ENCODE results near the gene DCAF5.
"Not testable (repeated sequence)": the region's sequence is repeated elsewhere in the genome, so short reads cannot be mapped to it uniquely, and the experiment has no call there.

DCAF5 gene

DNA sequence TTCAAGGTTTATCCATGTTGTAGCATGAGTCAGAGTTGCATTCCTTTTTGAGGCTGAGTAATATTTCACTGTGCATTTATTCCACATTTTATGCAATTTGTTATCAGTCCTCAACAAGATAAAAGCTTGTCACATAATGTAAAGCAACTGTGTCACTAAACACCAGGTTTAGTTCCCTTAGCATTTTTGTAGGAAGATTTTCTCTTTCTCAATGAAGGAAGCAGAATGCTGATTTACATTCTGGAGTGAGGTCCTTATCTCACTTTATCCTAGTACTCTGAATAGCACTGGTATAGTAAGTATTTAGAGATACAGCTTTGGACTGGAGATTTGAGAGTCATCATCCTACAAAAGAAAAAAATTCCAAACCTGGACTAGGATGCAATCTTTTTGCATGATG, 28.6 kb upstream of the DCAF5 start:
- H3K4me3 ChIP-seq (ENCODE audit: low read depth, low read length), result no peak overlapping the region
- TF ChIP-seq, protein P1, sequence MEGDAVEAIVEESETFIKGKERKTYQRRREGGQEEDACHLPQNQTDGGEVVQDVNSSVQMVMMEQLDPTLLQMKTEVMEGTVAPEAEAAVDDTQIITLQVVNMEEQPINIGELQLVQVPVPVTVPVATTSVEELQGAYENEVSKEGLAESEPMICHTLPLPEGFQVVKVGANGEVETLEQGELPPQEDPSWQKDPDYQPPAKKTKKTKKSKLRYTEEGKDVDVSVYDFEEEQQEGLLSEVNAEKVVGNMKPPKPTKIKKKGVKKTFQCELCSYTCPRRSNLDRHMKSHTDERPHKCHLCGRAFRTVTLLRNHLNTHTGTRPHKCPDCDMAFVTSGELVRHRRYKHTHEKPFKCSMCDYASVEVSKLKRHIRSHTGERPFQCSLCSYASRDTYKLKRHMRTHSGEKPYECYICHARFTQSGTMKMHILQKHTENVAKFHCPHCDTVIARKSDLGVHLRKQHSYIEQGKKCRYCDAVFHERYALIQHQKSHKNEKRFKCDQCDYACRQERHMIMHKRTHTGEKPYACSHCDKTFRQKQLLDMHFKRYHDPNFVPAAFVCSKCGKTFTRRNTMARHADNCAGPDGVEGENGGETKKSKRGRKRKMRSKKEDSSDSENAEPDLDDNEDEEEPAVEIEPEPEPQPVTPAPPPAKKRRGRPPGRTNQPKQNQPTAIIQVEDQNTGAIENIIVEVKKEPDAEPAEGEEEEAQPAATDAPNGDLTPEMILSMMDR (IDR thresholded peaks at IDR 0.05; ENCODE audit: control insufficient read depth, extremely low read depth, insufficient read depth), result no peak
- no peak for DNase-seq (ENCODE audit: low read depth)

DNA sequence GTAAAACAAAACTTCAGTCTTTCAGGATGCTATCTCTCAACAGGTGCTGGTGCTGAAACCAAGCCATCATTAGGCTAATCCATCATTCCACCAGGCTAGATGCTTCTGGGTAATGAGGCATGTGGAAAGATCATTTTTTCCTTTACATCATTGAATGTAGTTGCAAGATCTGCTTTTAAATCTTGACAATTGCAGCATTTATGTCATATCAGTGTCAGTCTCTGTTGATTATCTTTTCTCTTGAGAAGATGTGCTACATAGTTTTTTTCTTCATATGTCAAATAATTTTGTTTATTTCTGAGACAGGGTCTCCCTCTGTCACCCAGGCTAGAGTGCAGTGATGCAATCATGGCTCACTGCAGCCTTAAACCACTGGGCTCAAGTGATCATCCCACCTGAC, 22.2 kb upstream of the DCAF5 start:
- H3K4me3 ChIP-seq (ENCODE audit: low read depth, low read length), result no peak overlapping the region
- no peak for DNase-seq (ENCODE audit: low read depth)
- TF ChIP-seq, protein P1 (IDR thresholded peaks at IDR 0.05; ENCODE audit: control insufficient read depth, extremely low read depth, insufficient read depth), result no peak

DNA sequence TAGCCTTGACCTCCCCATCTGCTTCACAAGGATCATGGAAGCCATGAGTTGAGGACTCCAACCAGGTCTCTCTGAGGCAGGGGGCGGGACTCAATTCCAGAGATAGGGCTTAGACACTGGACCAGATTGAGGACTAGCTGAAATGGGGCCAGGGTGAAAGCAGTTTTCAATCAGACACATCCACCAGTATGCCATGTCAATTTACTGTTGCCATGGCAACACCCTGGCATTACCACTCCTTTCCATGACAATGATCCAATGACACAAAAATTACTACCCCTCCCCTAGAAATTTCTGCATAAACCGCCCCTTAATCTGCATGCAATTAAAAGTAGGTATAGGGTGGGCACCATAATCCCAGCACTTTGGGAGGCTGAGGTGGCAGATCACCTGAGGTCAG, 18.6 kb upstream of the DCAF5 start:
- no peak for DNase-seq (ENCODE audit: low read depth)
- TF ChIP-seq, protein P1 (IDR thresholded peaks at IDR 0.05; ENCODE audit: control insufficient read depth, extremely low read depth, insufficient read depth), result no peak
- H3K4me3 ChIP-seq (ENCODE audit: low read depth, low read length), result no peak overlapping the region

DNA sequence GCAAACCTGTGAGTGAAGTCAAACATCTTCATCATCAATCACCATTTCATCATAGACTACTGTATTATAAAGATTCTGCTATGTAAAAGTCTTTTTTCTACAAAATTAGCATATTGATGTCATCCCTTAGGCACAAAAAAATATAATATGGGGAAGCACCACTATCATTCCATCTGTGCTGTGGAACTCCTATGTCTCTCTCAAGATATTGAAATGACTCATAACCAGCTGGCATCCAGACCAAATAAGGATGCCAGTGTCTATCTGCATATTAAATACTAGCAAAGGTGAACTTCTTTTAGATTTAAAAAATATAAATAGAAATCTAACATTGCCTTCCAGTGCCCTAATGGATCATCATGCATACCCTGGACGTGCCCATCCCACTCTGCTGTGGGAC, 17.9 kb upstream of the DCAF5 start:
- no peak overlapping the region for H3K4me3 ChIP-seq (ENCODE audit: low read depth, low read length)
- no peak for DNase-seq (ENCODE audit: low read depth)
- TF ChIP-seq, protein P1 (IDR thresholded peaks at IDR 0.05; ENCODE audit: control insufficient read depth, extremely low read depth, insufficient read depth), result no peak

DNA sequence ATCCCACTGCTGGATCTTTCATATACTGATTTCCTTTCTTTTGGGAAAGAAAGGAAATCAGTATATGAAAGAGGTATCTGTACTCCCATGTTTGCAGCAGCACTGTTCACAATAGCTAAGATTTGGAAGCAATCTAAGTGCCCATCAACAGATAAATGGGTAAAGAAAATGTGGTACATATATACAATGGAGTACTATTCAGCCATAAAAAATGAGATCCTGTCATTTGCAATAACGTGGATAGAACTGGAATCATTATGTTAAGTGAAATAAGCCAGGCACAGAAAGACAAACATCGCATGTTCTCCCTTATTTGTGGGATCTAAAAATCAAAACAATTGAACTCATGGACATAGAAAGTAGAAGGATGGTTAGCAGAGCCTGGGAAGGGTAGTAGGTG, 12.9 kb upstream of the DCAF5 start:
- not testable (repeated sequence) for H3K4me3 ChIP-seq (ENCODE audit: low read depth, low read length); DNase-seq (ENCODE audit: low read depth)

DNA sequence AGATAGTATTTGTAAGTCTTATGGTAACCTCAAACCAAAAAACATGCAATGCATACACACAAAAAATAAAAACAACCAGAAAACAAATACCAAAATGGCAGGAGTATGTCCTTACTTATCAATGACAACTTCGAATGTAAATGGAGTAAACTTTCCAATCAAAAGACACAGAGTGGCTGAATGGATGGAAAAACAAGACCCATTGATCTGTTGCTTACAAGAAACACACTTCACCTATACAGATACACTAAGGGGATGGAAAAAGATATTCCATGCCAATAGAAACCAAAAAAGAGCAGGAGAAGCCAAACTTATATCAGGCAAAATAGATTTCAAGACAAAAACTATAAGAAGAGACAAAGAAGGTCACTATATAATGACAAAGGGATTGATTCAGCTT, 8.7 kb upstream of the DCAF5 start:
- no peak for DNase-seq (ENCODE audit: low read depth)
- TF ChIP-seq, protein P1 (IDR thresholded peaks at IDR 0.05; ENCODE audit: control insufficient read depth, extremely low read depth, insufficient read depth), result no peak
- no peak overlapping the region for H3K4me3 ChIP-seq (ENCODE audit: low read depth, low read length)

DNA sequence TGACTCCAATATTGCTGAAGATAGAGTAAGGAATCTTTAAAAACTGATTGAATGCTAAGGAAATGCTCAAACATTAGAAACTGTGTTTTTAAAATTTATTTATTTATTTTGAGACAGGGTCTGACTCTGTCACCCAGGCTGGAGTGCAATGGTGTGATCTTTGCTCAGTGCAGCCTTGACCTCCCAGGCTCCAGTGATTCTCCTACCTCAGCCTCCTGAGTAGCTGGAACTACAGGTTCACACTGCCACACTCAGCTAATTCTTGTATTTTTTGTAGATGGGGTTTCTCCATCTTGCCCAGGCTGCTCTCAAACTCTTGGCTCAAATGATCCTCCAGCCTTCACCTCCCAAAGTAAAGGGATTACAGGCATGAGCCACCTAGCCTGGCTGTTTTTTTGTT, 3.3 kb upstream of the DCAF5 start:
- DNase-seq (ENCODE audit: low read depth), result no peak
- no peak overlapping the region for H3K4me3 ChIP-seq (ENCODE audit: low read depth, low read length)
- TF ChIP-seq, protein P1 (IDR thresholded peaks at IDR 0.05; ENCODE audit: control insufficient read depth, extremely low read depth, insufficient read depth), result no peak

DNA sequence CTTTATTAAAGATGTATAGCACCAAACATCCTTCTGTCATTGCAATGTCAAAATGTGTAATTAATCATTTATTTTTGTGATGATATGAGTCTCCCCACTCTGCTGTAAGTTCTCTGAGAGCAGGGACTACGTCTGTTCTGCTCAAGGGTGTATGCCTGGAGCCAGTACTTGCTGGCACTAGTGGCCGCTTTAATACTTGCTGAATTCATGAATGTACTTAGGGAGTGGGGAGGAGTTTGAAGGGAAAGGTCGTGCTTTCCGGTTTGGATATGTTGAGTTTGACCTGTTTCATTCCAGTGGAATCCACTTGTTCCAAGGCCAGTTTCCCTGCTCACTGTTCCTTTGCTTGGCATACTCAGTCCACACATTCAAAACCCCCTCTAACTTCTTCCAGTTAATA, 1.9 kb upstream of the DCAF5 start:
- TF ChIP-seq, protein P1 (IDR thresholded peaks at IDR 0.05; ENCODE audit: control insufficient read depth, extremely low read depth, insufficient read depth), result no peak
- DNase-seq (ENCODE audit: low read depth), result no peak
- H3K4me3 ChIP-seq (ENCODE audit: low read depth, low read length), result no peak overlapping the region
